Adrenal gland (tissue), 5 donors: ENCODE measurements around the gene CNTN1.

Source experiments
- POLR2A ChIP-seq, 2 donors: fragments of 450-650 bp; IDR thresholded peaks; one replicate each; pipeline ENCODE4 v1.6.1; 2017; ENCODE audit warnings: antibody characterized with exemption in 2 of 2, mild to moderate bottlenecking in 2 of 2, moderate library complexity in 1 of 2
- TF ChIP-seq, protein P1 (sequence below), 6 experiments: fragments of 450-650 bp in 4 of 6; fragments of 200-600 bp in 2 of 6; sonication (generic) in 1 of 6; IDR thresholded peaks; 1 replicate in 5 of 6; 2 replicates in 1 of 6; pipeline versions ENCODE4 v1.5.1 to v1.8.0; 2016 to 2021; ENCODE audit warnings: antibody characterized with exemption in 6 of 6, mild to moderate bottlenecking in 2 of 6, moderate library complexity in 1 of 6
- donor health status: DM: no; HTN: no; CAD: no.

DNA sequence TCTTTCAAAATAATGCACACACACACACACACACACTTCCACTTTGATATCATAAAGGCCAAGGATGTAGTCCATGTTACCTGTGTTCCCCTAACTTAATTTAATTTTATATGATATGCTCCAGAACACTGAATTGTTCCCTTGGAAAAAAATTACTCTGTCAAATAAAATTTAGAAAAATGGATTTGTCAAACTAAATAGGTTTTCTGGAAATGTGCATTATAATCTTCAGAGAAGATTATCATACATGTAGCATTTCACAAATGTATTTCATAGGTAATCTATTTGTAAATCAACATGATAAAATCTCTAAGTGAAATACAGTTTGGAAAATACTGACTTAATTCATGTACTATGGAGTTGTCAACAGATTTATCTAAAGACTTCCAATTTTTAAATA, 68.6 kb downstream of the CNTN1 start:
- TF ChIP-seq, protein P1, sequence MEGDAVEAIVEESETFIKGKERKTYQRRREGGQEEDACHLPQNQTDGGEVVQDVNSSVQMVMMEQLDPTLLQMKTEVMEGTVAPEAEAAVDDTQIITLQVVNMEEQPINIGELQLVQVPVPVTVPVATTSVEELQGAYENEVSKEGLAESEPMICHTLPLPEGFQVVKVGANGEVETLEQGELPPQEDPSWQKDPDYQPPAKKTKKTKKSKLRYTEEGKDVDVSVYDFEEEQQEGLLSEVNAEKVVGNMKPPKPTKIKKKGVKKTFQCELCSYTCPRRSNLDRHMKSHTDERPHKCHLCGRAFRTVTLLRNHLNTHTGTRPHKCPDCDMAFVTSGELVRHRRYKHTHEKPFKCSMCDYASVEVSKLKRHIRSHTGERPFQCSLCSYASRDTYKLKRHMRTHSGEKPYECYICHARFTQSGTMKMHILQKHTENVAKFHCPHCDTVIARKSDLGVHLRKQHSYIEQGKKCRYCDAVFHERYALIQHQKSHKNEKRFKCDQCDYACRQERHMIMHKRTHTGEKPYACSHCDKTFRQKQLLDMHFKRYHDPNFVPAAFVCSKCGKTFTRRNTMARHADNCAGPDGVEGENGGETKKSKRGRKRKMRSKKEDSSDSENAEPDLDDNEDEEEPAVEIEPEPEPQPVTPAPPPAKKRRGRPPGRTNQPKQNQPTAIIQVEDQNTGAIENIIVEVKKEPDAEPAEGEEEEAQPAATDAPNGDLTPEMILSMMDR (IDR thresholded peaks at IDR 0.05): no peak
- TF ChIP-seq POLR2A (IDR thresholded peaks at IDR 0.05): no peak
